Esophagus muscularis mucosa (tissue), 4 donors: ENCODE results near the gene TMEM258.

ENCODE experiments used
- CTCF ChIP-seq, 3 experiments: fragments of 200-600 bp in 2 of 3; fragments of 450-650 bp in 1 of 3; sonication (generic) in 2 of 3; IDR thresholded peaks; one replicate each; pipeline ENCODE4 v1.5.1; 2017 to 2019; ENCODE audit warnings: antibody characterized with exemption in 3 of 3, mild to moderate bottlenecking in 2 of 3, moderate library complexity in 1 of 3
- EP300 ChIP-seq: sonication (generic); formaldehyde crosslinking; IDR thresholded peaks from one replicate; pipeline ENCODE4 v1.6.1; 2017; ENCODE audit warnings: antibody characterized with exemption
- POLR2A ChIP-seq: fragments of 450-650 bp; IDR thresholded peaks from one replicate; pipeline ENCODE4 v1.6.1; 2017; ENCODE audit warnings: antibody characterized with exemption, moderate library complexity, mild to moderate bottlenecking, low read depth
- POLR2AphosphoS5 ChIP-seq, 2 donors: sonication (generic); formaldehyde crosslinking; IDR thresholded peaks; one replicate each; pipeline ENCODE4 v1.6.1; 2017; ENCODE audit warnings: antibody characterized with exemption in 2 of 2

- TF ChIP-seq CTCF (IDR thresholded peaks at IDR 0.05) = no peak
- TF ChIP-seq EP300 = no peak
- TF ChIP-seq POLR2A = no peak
- TF ChIP-seq POLR2AphosphoS5 (IDR thresholded peaks at IDR 0.05) = no peak
Measured at GRCh38 chr11:61769946-61770683, 22.3 kb downstream of the TMEM258 start.
